Measurements from ENCODE around the gene KCNG4.

KCNG4 gene

GRCh38 chr16:84262031-84262430 is 22.2 kb upstream of the KCNG4 start:
- H3K4me2 ChIP-seq (ENCODE audit: low read depth, low read length, poor library complexity, severe bottlenecking) = no peak overlapping the region
- H3K27me3 ChIP-seq (ENCODE audit: insufficient read depth, low read length, poor library complexity, severe bottlenecking) = no peaks in the 10 kb centered on the region
- H4K20me1 ChIP-seq (ENCODE audit: insufficient read depth, low read length, poor library complexity, severe bottlenecking) = no peaks in the 10 kb centered on the region
- H3K36me3 ChIP-seq (ENCODE audit: insufficient read depth, low read length) = no peaks in the 10 kb centered on the region
- TF ChIP-seq CTCF (conservative IDR thresholded peaks at IDR 0.05; ENCODE audit: low read length) (no peak), EZH2phosphoT487 (IDR thresholded peaks at IDR 0.05; ENCODE audit: borderline replicate concordance) (no peak)
- no peak overlapping the region for H3K9ac ChIP-seq (ENCODE audit: low read depth, low read length, poor library complexity, severe bottlenecking)
- H3K9me3 ChIP-seq (ENCODE audit: insufficient read depth, low read depth, low read length) = no peaks in the 10 kb centered on the region
- H3K4me3 ChIP-seq (ENCODE audit: low read length, poor library complexity, severe bottlenecking) = no peak overlapping the region
- no peaks in the 10 kb centered on the region for H3K9me2 ChIP-seq (replicated peaks; ENCODE audit: low read depth, low read length)
- H3K4me1 ChIP-seq (ENCODE audit: insufficient read depth, low read length, poor library complexity, severe bottlenecking) = no peaks in the 10 kb centered on the region
- H2AFZ ChIP-seq (ENCODE audit: low read length) = no peak overlapping the region
- H3K79me2 ChIP-seq (ENCODE audit: insufficient read depth, low read length) = no peaks in the 10 kb centered on the region
- H3F3A ChIP-seq (ENCODE audit: low read depth) = no peaks in the 10 kb centered on the region

GRCh38 chr16:84260766-84261554 is 21.1 kb upstream of the KCNG4 start:
- H3K9me3 ChIP-seq (ENCODE audit: insufficient read depth, low read depth, low read length) = no peaks in the 10 kb centered on the region
- no peak overlapping the region for H2AFZ ChIP-seq (ENCODE audit: low read length)
- H3K27me3 ChIP-seq (ENCODE audit: insufficient read depth, low read length, poor library complexity, severe bottlenecking) = no peaks in the 10 kb centered on the region
- no peaks in the 10 kb centered on the region for H4K20me1 ChIP-seq (ENCODE audit: insufficient read depth, low read length, poor library complexity, severe bottlenecking)
- H3F3A ChIP-seq (ENCODE audit: low read depth) = no peaks in the 10 kb centered on the region
- no peaks in the 10 kb centered on the region for H3K4me1 ChIP-seq (ENCODE audit: insufficient read depth, low read length, poor library complexity, severe bottlenecking)
- no peak overlapping the region for H3K4me3 ChIP-seq (ENCODE audit: low read length, poor library complexity, severe bottlenecking)
- no peaks in the 10 kb centered on the region for H3K9me2 ChIP-seq (replicated peaks; ENCODE audit: low read depth, low read length)
- H3K36me3 ChIP-seq (ENCODE audit: insufficient read depth, low read length) = no peaks in the 10 kb centered on the region
- no peak overlapping the region for H3K9ac ChIP-seq (ENCODE audit: low read depth, low read length, poor library complexity, severe bottlenecking)
- TF ChIP-seq CTCF (conservative IDR thresholded peaks at IDR 0.05; ENCODE audit: low read length) (no peak), EZH2phosphoT487 (IDR thresholded peaks at IDR 0.05; ENCODE audit: borderline replicate concordance) (no peak)
- H3K79me2 ChIP-seq (ENCODE audit: insufficient read depth, low read length) = no peaks in the 10 kb centered on the region
- H3K4me2 ChIP-seq (ENCODE audit: low read depth, low read length, poor library complexity, severe bottlenecking) = no peak overlapping the region

- H3K4me1 ChIP-seq (ENCODE audit: insufficient read depth, low read length, poor library complexity, severe bottlenecking) = no peaks in the 10 kb centered on the region
Measured at GRCh38 chr16:84259691-84260090, 19.9 kb upstream of the KCNG4 start.

More at GRCh38 chr16:84259691-84260090, 19.9 kb upstream of the KCNG4 start:
- Histone ChIP-seq H2AFZ (ENCODE audit: low read length) (no peak overlapping the region), H3K9me3 (ENCODE audit: insufficient read depth, low read depth, low read length) (no peaks in the 10 kb centered on the region), H3K4me2 (ENCODE audit: low read depth, low read length, poor library complexity, severe bottlenecking) (no peak overlapping the region), H3K27me3 (ENCODE audit: insufficient read depth, low read length, poor library complexity, severe bottlenecking) (no peaks in the 10 kb centered on the region), H3K9me2 (replicated peaks; ENCODE audit: low read depth, low read length) (no peaks in the 10 kb centered on the region), H3K79me2 (ENCODE audit: insufficient read depth, low read length) (no peaks in the 10 kb centered on the region), H3K36me3 (ENCODE audit: insufficient read depth, low read length) (no peaks in the 10 kb centered on the region), H3K9ac (ENCODE audit: low read depth, low read length, poor library complexity, severe bottlenecking) (no peak overlapping the region), H4K20me1 (ENCODE audit: insufficient read depth, low read length, poor library complexity, severe bottlenecking) (no peaks in the 10 kb centered on the region), H3F3A (ENCODE audit: low read depth) (no peaks in the 10 kb centered on the region), H3K4me3 (ENCODE audit: low read length, poor library complexity, severe bottlenecking) (no peak overlapping the region)
- no peak for TF ChIP-seq CTCF (conservative IDR thresholded peaks at IDR 0.05; ENCODE audit: low read length)
- no peak for TF ChIP-seq EZH2phosphoT487 (IDR thresholded peaks at IDR 0.05; ENCODE audit: borderline replicate concordance)

Data from Loucy (cell line).